H1 (cell line): ENCODE data around the gene FBXO46. TPM values are rescaled to one million over a fixed set of nuclear protein-coding genes. Genes with fewer than 3 reads are reported as not detected.
A peak's percentile ranks its signal among the peaks of the same experiment; 100 is the strongest.

ENCODE experiments used
- CTCF ChIA-PET: fragments of 300-600 bp; sonication (Branson Sonifier 250); formaldehyde crosslinking; loops from one replicate; lab custom pipeline; 2021; ENCODE audit not compliant: partially characterized antibody; lab: Charles Lee
- POLR2A ChIA-PET: fragments of 300-600 bp; sonication (Branson Sonifier 250); formaldehyde crosslinking; loops from one replicate; lab custom pipeline; 2021; ENCODE audit warnings: inconsistent platforms; ENCODE audit not compliant: partially characterized antibody; lab: Charles Lee
- DNase-seq, 2 experiments: peaks; one replicate each; pipeline versions ENCODE4 v3.0.0 to v3.0.0-alpha.2; 2010 to 2022; ENCODE audit warnings: low spot score in 2 of 2, low read depth in 1 of 2, mixed read lengths in 1 of 2
- FAIRE-seq: peaks from 2 replicates; lab custom pipeline; 2011; peaks lifted over from hg19 to GRCh38; lab: Jason Lieb, UNC
- H2AFZ ChIP-seq: 2 replicates; pipeline ENCODE4 v1.8.1; 2012; ENCODE audit warnings: low read length, inconsistent platforms
- H2AK5ac ChIP-seq: 2 replicates; pipeline ENCODE4 v1.6.1; 2013; ENCODE audit warnings: low read depth, low read length
- H2BK120ac ChIP-seq: replicated peaks from 2 replicates; pipeline ENCODE3; 2013; ENCODE audit warnings: low read depth, low read length, inconsistent platforms
- H2BK12ac ChIP-seq: 2 replicates; pipeline ENCODE4 v1.6.1; 2013; ENCODE audit warnings: low read depth, low read length
- H2BK15ac ChIP-seq: 2 replicates; pipeline ENCODE4 v1.6.1; 2013; ENCODE audit warnings: low read length
- H2BK20ac ChIP-seq: 2 replicates; pipeline ENCODE4 v1.6.1; 2013; ENCODE audit warnings: low read length
- H2BK5ac ChIP-seq: 2 replicates; pipeline ENCODE4 v1.6.1; 2013; ENCODE audit warnings: low read depth, low read length
- H3K14ac ChIP-seq: 2 replicates; pipeline ENCODE4 v1.6.1; 2013; ENCODE audit warnings: inconsistent platforms; ENCODE audit not compliant: insufficient read length
- H3K18ac ChIP-seq: 2 replicates; pipeline ENCODE4 v1.6.1; 2013; ENCODE audit warnings: low read length; ENCODE audit errors: extremely low read depth
- H3K23ac ChIP-seq: 2 replicates; pipeline ENCODE4 v1.6.1; 2013; ENCODE audit warnings: inconsistent platforms; ENCODE audit not compliant: insufficient read length
- H3K23me2 ChIP-seq: 2 replicates; pipeline ENCODE4 v1.6.1; 2013; ENCODE audit warnings: low read depth, low read length
- H3K27ac ChIP-seq: 2 replicates; pipeline ENCODE4 v1.6.1; 2011; ENCODE audit warnings: low read depth, low read length, inconsistent platforms
- H3K27me3 ChIP-seq, 4 experiments: replicated peaks in 1 of 4; 1 replicate in 1 of 4; 2 replicates in 3 of 4; pipeline versions ENCODE4 v1.6.1 to v1.8.1; 2011 to 2013; ENCODE audit warnings: low read length in 3 of 4, mild to moderate bottlenecking in 3 of 4, inconsistent platforms in 2 of 4, mixed read lengths in 2 of 4, moderate library complexity in 1 of 4; ENCODE audit not compliant: control insufficient read depth in 3 of 4, insufficient read depth in 3 of 4; ENCODE audit errors: extremely low read depth in 1 of 4
- H3K36me3 ChIP-seq, 4 experiments: 2 replicates each; pipeline versions ENCODE4 v1.6.1 to v1.8.1; 2011 to 2013; ENCODE audit warnings: mild to moderate bottlenecking in 4 of 4, low read length in 3 of 4, moderate library complexity in 2 of 4, control low read depth in 1 of 4, inconsistent platforms in 1 of 4; ENCODE audit not compliant: insufficient read depth in 4 of 4, control insufficient read depth in 2 of 4
- H3K4ac ChIP-seq: replicated peaks from 2 replicates; pipeline ENCODE3; 2013; ENCODE audit warnings: low read length, low read depth, mixed read lengths, inconsistent platforms; ENCODE audit not compliant: insufficient read length
- H3K4me1 ChIP-seq, 4 experiments: replicated peaks in 1 of 4; 1 replicate in 1 of 4; 2 replicates in 3 of 4; pipeline versions ENCODE4 v1.6.1 to v1.8.1; 2011 to 2013; ENCODE audit warnings: low read length in 3 of 4, inconsistent platforms in 2 of 4, mixed read lengths in 1 of 4; ENCODE audit not compliant: insufficient read depth in 4 of 4, control insufficient read depth in 3 of 4
- H3K4me2 ChIP-seq, 2 experiments: 2 replicates each; pipeline versions ENCODE4 v1.6.1 to v1.8.1; 2011 to 2013; ENCODE audit warnings: low read depth in 2 of 2, low read length in 2 of 2, control low read depth in 1 of 2, inconsistent platforms in 1 of 2, mild to moderate bottlenecking in 1 of 2; ENCODE audit not compliant: insufficient read depth in 1 of 2
- H3K4me3 ChIP-seq, 4 experiments: fragments of 200-600, 300-600 bp in 1 of 4; sonication (generic), shearing (Covaris generic), sonication (Bioruptor Twin) in 1 of 4; 2 replicates each; pipeline versions ENCODE4 v1.5.1 to v1.8.1; 2011 to 2016; ENCODE audit warnings: low read length in 4 of 4, low read depth in 3 of 4, control low read depth in 2 of 4, inconsistent platforms in 2 of 4, mild to moderate bottlenecking in 2 of 4, mixed read lengths in 1 of 4, moderate library complexity in 1 of 4; ENCODE audit not compliant: insufficient read depth in 2 of 4; ENCODE audit errors: extremely low read depth in 1 of 4
- H3K56ac ChIP-seq: replicated peaks from 2 replicates; pipeline ENCODE3; 2013; ENCODE audit warnings: low read depth, mild to moderate bottlenecking, mixed read lengths, low read length, inconsistent platforms; ENCODE audit not compliant: insufficient read length
- H3K79me1 ChIP-seq: 2 replicates; pipeline ENCODE4 v1.6.1; 2013; ENCODE audit warnings: low read depth, low read length, control low read depth
- H3K79me2 ChIP-seq, 2 experiments: 2 replicates each; pipeline versions ENCODE4 v1.6.1 to v1.8.1; 2012 to 2013; ENCODE audit warnings: low read length in 2 of 2, mild to moderate bottlenecking in 2 of 2, inconsistent platforms in 1 of 2; ENCODE audit not compliant: insufficient read depth in 2 of 2, control insufficient read depth in 1 of 2
- H3K9ac ChIP-seq, 4 experiments: replicated peaks in 1 of 4; 1 replicate in 1 of 4; 2 replicates in 3 of 4; pipeline versions ENCODE4 v1.6.1 to v1.8.1; 2011 to 2013; ENCODE audit warnings: low read depth in 3 of 4, low read length in 3 of 4, control low read depth in 2 of 4, mild to moderate bottlenecking in 2 of 4, moderate library complexity in 2 of 4, inconsistent platforms in 1 of 4; ENCODE audit errors: extremely low read depth in 1 of 4
- H3K9me3 ChIP-seq, 2 experiments: 2 replicates each; pipeline versions ENCODE4 v1.6.1 to v1.8.1; 2012 to 2013; ENCODE audit warnings: mild to moderate bottlenecking in 2 of 2, moderate library complexity in 2 of 2, control low read depth in 1 of 2, inconsistent platforms in 1 of 2, low read depth in 1 of 2, low read length in 1 of 2, mixed read lengths in 1 of 2; ENCODE audit not compliant: insufficient read depth in 2 of 2
- H4K20me1 ChIP-seq, 2 experiments: replicated peaks in 1 of 2; 2 replicates each; pipeline versions ENCODE3 to v1.8.1; 2011 to 2013; ENCODE audit warnings: inconsistent platforms in 2 of 2, low read length in 2 of 2, mild to moderate bottlenecking in 1 of 2; ENCODE audit not compliant: insufficient read depth in 2 of 2, control insufficient read depth in 1 of 2
- H4K5ac ChIP-seq: 2 replicates; pipeline ENCODE4 v1.6.1; 2013; ENCODE audit warnings: low read length, low read depth, mixed read lengths, inconsistent platforms; ENCODE audit not compliant: insufficient read length
- H4K8ac ChIP-seq: 2 replicates; pipeline ENCODE4 v1.8.0; 2013; ENCODE audit warnings: mild to moderate bottlenecking, moderate library complexity, low read length, inconsistent platforms; ENCODE audit not compliant: insufficient read depth; ENCODE audit errors: extremely low read depth
- H4K91ac ChIP-seq: replicated peaks from 2 replicates; pipeline ENCODE3; 2013; ENCODE audit warnings: low read length, mixed read lengths, inconsistent platforms; ENCODE audit not compliant: insufficient read length
- CHD1 ChIP-seq: IDR thresholded peaks from 2 replicates; pipeline ENCODE4 v1.6.1; 2012; ENCODE audit warnings: low read depth, low read length, improper control_type of control experiment
- CHD2 ChIP-seq: IDR thresholded peaks from 2 replicates; pipeline ENCODE4 v1.6.1; 2012; ENCODE audit warnings: low read length, improper control_type of control experiment
- E2F6 ChIP-seq: IDR thresholded peaks from 2 replicates; pipeline ENCODE4 v1.6.1; 2012; ENCODE audit warnings: inconsistent platforms
- HDAC2 ChIP-seq, 2 experiments: fragments of 300-600 bp in 1 of 2; sonication (generic) in 1 of 2; IDR thresholded peaks; 2 replicates each; pipeline ENCODE4 v1.6.1; 2011 to 2012; ENCODE audit warnings: low read depth in 2 of 2, low read length in 2 of 2, mild to moderate bottlenecking in 2 of 2, moderate library complexity in 2 of 2, borderline replicate concordance in 1 of 2, inconsistent platforms in 1 of 2
- KDM5A ChIP-seq: fragments of 200-600 bp; IDR thresholded peaks from 2 replicates; pipeline ENCODE4 v1.7.1; 2012; ENCODE audit warnings: mild to moderate bottlenecking, low read length, inconsistent platforms, mixed read lengths
- MAX ChIP-seq: IDR thresholded peaks from 2 replicates; pipeline ENCODE4 v1.6.1; 2012; ENCODE audit warnings: inconsistent platforms
- NRF1 ChIP-seq: IDR thresholded peaks from 2 replicates; pipeline ENCODE4 v1.6.1; 2011; ENCODE audit warnings: mild to moderate bottlenecking, low read depth, low read length, improper control_type of control experiment
- SP1 ChIP-seq: IDR thresholded peaks from 2 replicates; pipeline ENCODE4 v1.6.1; 2011; ENCODE audit warnings: low read depth, low read length
- TAF1 ChIP-seq: IDR thresholded peaks from 2 replicates; pipeline ENCODE4 v1.6.1; 2011; ENCODE audit warnings: mild to moderate bottlenecking, low read depth, low read length
- ZNF274 ChIP-seq: IDR thresholded peaks from 2 replicates; pipeline ENCODE4 v1.7.0; 2012; ENCODE audit warnings: low read length, borderline replicate concordance; ENCODE audit errors: extremely low read depth
- WGBS, 2 experiments: shearing (Covaris generic) in 1 of 2; methylation state at CpG; one replicate each; pipeline versions ENCODE4 v1.1.6 to v1.1.7; 2013 to 2015; ENCODE audit warnings: low lambda C conversion rate in 2 of 2, mixed read lengths in 2 of 2, inconsistent platforms in 1 of 2, low coverage in 1 of 2, missing lambda C conversion rate in 1 of 2; ENCODE audit not compliant: insufficient replicate concordance in 2 of 2, insufficient coverage in 1 of 2, insufficient read length in 1 of 2; ENCODE audit errors: extremely low coverage in 1 of 2, missing lambda C conversion rate in 1 of 2; 5-methylcytosine and 5-hydroxymethylcytosine counted together
- polyA plus RNA-seq, 7 experiments: library from polyadenylated mRNA; depleted of rRNA in 3 of 7; stranded (reverse) in 5 of 7; unstranded in 2 of 7; fragments of >200 nt in 5 of 7; fragments of 200-250 nt in 2 of 7; gene quantifications; 1 replicate in 5 of 7; 2 replicates in 1 of 7; 4 replicates in 1 of 7; pipeline versions ENCODE4 v1.2.1 to v1.2.3, GENCODE V29; 2011 to 2013; ENCODE audit warnings: missing spikeins in 2 of 7, mixed read lengths in 2 of 7
- total RNA-seq: library from RNA; stranded (reverse); fragmentation: NEBNext Ultra II Directional; extraction: Animal tissue kit (Norgen Biotek cat#: 25700); gene quantifications from 2 replicates; pipeline ENCODE4 v1.2.1, GENCODE V29; 2021

Gene FBXO46
- total and polyA plus RNA-seq, 2 of the 8 experiments (the other 6 are each of a cell fraction or from before 2014, with no cell fraction given) = 11.2 to 38.9 TPM

- Histone ChIP-seq H3K56ac (peak overlapping the region; percentile 92), H4K5ac (peak overlapping the region; percentile 51), H4K91ac (peak overlapping the region; percentile 32), H3K23ac (no peak overlapping the region), H2BK5ac (0 out of 2 replicates have a peak overlapping the region, but pooled peaks have one; percentile 44), H2AK5ac (no peak overlapping the region; the same call in 1 of the 2 replicates), H3K23me2 (peaks cover 28% of the 10 kb centered on the region), H3K27ac (peak overlapping the region; percentile 96; the same call in 1 of the 2 replicates), H2BK120ac (no peak overlapping the region), H2BK12ac (peak overlapping the region; percentile 75; the same call in 1 of the 2 replicates), H3K14ac (no peak overlapping the region), H2BK15ac (no peak overlapping the region), H3K4me2 (peak overlapping the region; percentile 61 to 94), H4K8ac (peak overlapping the region; percentile 95), H3K4me1 (peaks cover 7 to 41% (median 31%) of the 10 kb centered on the region in 4 experiments), H3K4ac (peak overlapping the region; percentile 41), H2BK20ac (no peak overlapping the region), H3K4me3 (peak overlapping the region; percentile 57 to 89 (median 71)), H3K18ac (peak overlapping the region; percentile 87), H3K79me1 (no peaks in the 10 kb centered on the region), H2AFZ (no peak overlapping the region), H3K9me3 (no peaks in the 10 kb centered on the region), H3K9ac (peak overlapping the region; percentile 22 to 78 (median 70)), H3K27me3 (no peaks in the 10 kb centered on the region), H3K36me3 (peaks cover 0 to 2% (median 0%) of the 10 kb centered on the region in 4 experiments; a peak in 2 of 8 replicates), H3K79me2 (no peaks in the 10 kb centered on the region), H4K20me1 (peaks cover 0 to 3% of the 10 kb centered on the region in 2 experiments)
- ChIA-PET CTCF (interaction anchor here (0.6 to 6.7 kb wide), 16 partner anchors 9 to 1059 kb away, joined by 3 to 55 read pairs (median 4); partner anchors contain the start of genes DMPK, DMWD, FOXA3 and RSPH6A), POLR2A (interaction anchor here (0.5 to 16.2 kb wide), 25 partner anchors 12 to 240 kb away, joined by 3 to 284 read pairs (median 6); partner anchors contain the start of genes DMPK, DMWD, FBXO46 and MEIOSIN)
- FAIRE-seq = no peak
- 1% methylated on average over 81 of the region's 102 CpGs; no CpG with 5 or more reads in 1 of the 2 experiments for WGBS, 2 experiments
- DNase-seq = peak in 1 of 2 experiments; percentile 79
- peak; percentile 49; the same call in 1 of the 2 replicates for TF ChIP-seq E2F6
- TF ChIP-seq SP1 = no peak
- TF ChIP-seq MAX = peak; percentile 56
- TF ChIP-seq NRF1 = 0 out of 2 replicates have a peak, but pooled peaks have one; percentile 8
- TF ChIP-seq CHD2 = no peak
- no peak for TF ChIP-seq KDM5A
- TF ChIP-seq ZNF274 = no peak
- TF ChIP-seq TAF1 = peak; percentile 18; the same call in 1 of the 2 replicates
- TF ChIP-seq CHD1 = no peak
- no peak for TF ChIP-seq HDAC2 (IDR thresholded peaks at IDR 0.05; ENCODE audit: borderline replicate concordance in 1 of 2, low read depth in 2 of 2, low read length in 2 of 2)
Measured at GRCh38 chr19:45767881-45768654, 37.4 kb upstream of the FBXO46 start.
